IMR-90 (cell line): ENCODE data around the gene PPP1R9A. TPM values are rescaled to one million over a fixed set of nuclear protein-coding genes. Genes with fewer than 3 reads are reported as not detected.

ENCODE experiments used
- ATAC-seq: fragments of 200-7000 bp; cut with Tn5 transposase; 2 replicates; pipeline ENCODE4 v1.9.1; 2020; ENCODE audit warnings: low read depth, mild to moderate bottlenecking, moderate library complexity
- BruUV-seq: library from RNA; stranded (reverse); fragments of 400-500 nt; replicated peaks from 2 replicates; lab custom pipeline; 2021; lab: Mats Ljungman, UMichigan
- CTCF ChIA-PET: fragments of 300-600 bp; formaldehyde crosslinking; extraction: SDS; loops from one replicate; lab custom pipeline; 2021; ENCODE audit warnings: antibody characterized with exemption; lab: Yijun Ruan, JAX
- POLR2A ChIA-PET: fragments of 300-600 bp; sonication (Branson Sonifier 250); formaldehyde crosslinking; loops from one replicate; lab custom pipeline; 2022; ENCODE audit warnings: antibody characterized with exemption; ENCODE audit not compliant: unreplicated experiment; lab: Charles Lee
- DNase-seq: peaks from one replicate; pipeline ENCODE4 v3.0.0; 2013
- H2AFZ ChIP-seq: replicated peaks from 2 replicates; pipeline ENCODE3; 2013; ENCODE audit warnings: low read length, mild to moderate bottlenecking; ENCODE audit not compliant: poor library complexity
- H2AK5ac ChIP-seq: 2 replicates; pipeline ENCODE4 v1.6.1; 2013; ENCODE audit warnings: low read depth, low read length, inconsistent platforms
- H2AK9ac ChIP-seq: replicated peaks from 2 replicates; pipeline ENCODE3; 2013; ENCODE audit warnings: mild to moderate bottlenecking, low read depth, low read length, moderate library complexity; ENCODE audit not compliant: poor library complexity
- H2BK120ac ChIP-seq: 2 replicates; pipeline ENCODE4 v1.6.1; 2013; ENCODE audit warnings: low read depth, low read length, inconsistent platforms
- H2BK15ac ChIP-seq: 3 replicates; pipeline ENCODE4 v1.6.1; 2013; ENCODE audit warnings: low read depth, low read length, inconsistent platforms
- H2BK20ac ChIP-seq: 2 replicates; pipeline ENCODE4 v1.6.1; 2013; ENCODE audit warnings: low read depth, mild to moderate bottlenecking, inconsistent platforms, low read length, moderate library complexity
- H2BK5ac ChIP-seq: 2 replicates; pipeline ENCODE4 v1.6.1; 2013; ENCODE audit warnings: mild to moderate bottlenecking, low read depth, low read length, inconsistent platforms; ENCODE audit not compliant: poor library complexity, severe bottlenecking
- H3K14ac ChIP-seq: replicated peaks from 2 replicates; pipeline ENCODE4 v1.6.1; 2013; ENCODE audit warnings: low read depth, low read length, inconsistent platforms
- H3K18ac ChIP-seq: 2 replicates; pipeline ENCODE4 v1.6.1; 2013; ENCODE audit warnings: low read depth, low read length, control low read depth
- H3K23ac ChIP-seq: 2 replicates; pipeline ENCODE4 v1.6.1; 2013; ENCODE audit warnings: low read depth, low read length, inconsistent platforms
- H3K27ac ChIP-seq: 2 replicates; pipeline ENCODE4 v1.5.1; 2013; ENCODE audit warnings: mild to moderate bottlenecking, control low read depth, low read length; ENCODE audit not compliant: insufficient read depth
- H3K27me3 ChIP-seq: 2 replicates; pipeline ENCODE4 v1.6.1; 2013; ENCODE audit warnings: low read length; ENCODE audit not compliant: control insufficient read depth, insufficient read depth
- H3K36me3 ChIP-seq: 2 replicates; pipeline ENCODE4 v1.6.1; 2013; ENCODE audit warnings: low read length, mixed read lengths; ENCODE audit not compliant: control insufficient read depth, insufficient read depth
- H3K4ac ChIP-seq: 2 replicates; pipeline ENCODE4 v1.6.1; 2013; ENCODE audit warnings: low read depth, low read length, inconsistent platforms
- H3K4me1 ChIP-seq: 2 replicates; pipeline ENCODE4 v1.6.1; 2013; ENCODE audit warnings: low read length, mixed read lengths; ENCODE audit not compliant: control insufficient read depth, insufficient read depth
- H3K4me2 ChIP-seq: 2 replicates; pipeline ENCODE4 v1.6.1; 2013; ENCODE audit warnings: low read depth, mild to moderate bottlenecking, control low read depth, low read length, moderate library complexity
- H3K4me3 ChIP-seq: 2 replicates; pipeline ENCODE4 v1.5.1; 2013; ENCODE audit warnings: low read depth, mild to moderate bottlenecking, control low read depth, low read length, moderate library complexity; ENCODE audit not compliant: insufficient read depth
- H3K56ac ChIP-seq: 2 replicates; pipeline ENCODE4 v1.6.1; 2013; ENCODE audit warnings: low read length, inconsistent platforms; ENCODE audit not compliant: insufficient read depth; ENCODE audit errors: extremely low read depth
- H3K79me1 ChIP-seq, 2 experiments: 2 replicates each; pipeline ENCODE4 v1.6.1; 2013; ENCODE audit warnings: low read length in 2 of 2, inconsistent platforms in 1 of 2, low read depth in 1 of 2
- H3K9ac ChIP-seq: 2 replicates; pipeline ENCODE4 v1.6.1; 2013; ENCODE audit warnings: low read depth, low read length, control low read depth
- H3K9me1 ChIP-seq: 2 replicates; pipeline ENCODE4 v1.6.1; 2013; ENCODE audit warnings: low read length, inconsistent platforms; ENCODE audit not compliant: insufficient read depth
- H3K9me3 ChIP-seq: 2 replicates; pipeline ENCODE4 v1.6.1; 2013; ENCODE audit warnings: low read length; ENCODE audit not compliant: control insufficient read depth, insufficient read depth
- H4K20me1 ChIP-seq: 2 replicates; pipeline ENCODE4 v1.6.1; 2013; ENCODE audit warnings: low read length, inconsistent platforms; ENCODE audit not compliant: insufficient read depth
- H4K5ac ChIP-seq: 2 replicates; pipeline ENCODE4 v1.6.1; 2013; ENCODE audit warnings: mild to moderate bottlenecking, low read depth, low read length, control low read depth
- H4K8ac ChIP-seq, 2 experiments: 2 replicates each; pipeline ENCODE4 v1.6.1; 2013; ENCODE audit warnings: low read depth in 2 of 2, low read length in 2 of 2, control low read depth in 1 of 2, inconsistent platforms in 1 of 2
- H4K91ac ChIP-seq: 2 replicates; pipeline ENCODE4 v1.6.1; 2013; ENCODE audit warnings: low read depth, low read length, inconsistent platforms; ENCODE audit not compliant: insufficient read depth
- CEBPB ChIP-seq: IDR thresholded peaks from 2 replicates; pipeline ENCODE4 v1.6.1; 2012; ENCODE audit warnings: low read depth, low read length, improper control_type of control experiment
- CHD1 ChIP-seq: IDR thresholded peaks from 2 replicates; pipeline ENCODE4 v1.6.1; 2012; ENCODE audit warnings: low read depth, low read length, improper control_type of control experiment
- CTCF ChIP-seq: conservative IDR thresholded peaks from 2 replicates; pipeline ENCODE4 v1.5.1; 2012; ENCODE audit warnings: mild to moderate bottlenecking, low read depth, low read length, improper control_type of control experiment
- MAFK ChIP-seq: IDR thresholded peaks from 2 replicates; pipeline ENCODE4 v1.6.1; 2012; ENCODE audit warnings: low read depth, low read length, improper control_type of control experiment
- MAZ ChIP-seq: IDR thresholded peaks from 2 replicates; pipeline ENCODE4 v1.6.1; 2012; ENCODE audit warnings: low read depth, mild to moderate bottlenecking, low read length, improper control_type of control experiment, moderate library complexity, borderline replicate concordance
- MXI1 ChIP-seq: IDR thresholded peaks from 2 replicates; pipeline ENCODE4 v1.6.1; 2012; ENCODE audit warnings: low read depth, mild to moderate bottlenecking, low read length, moderate library complexity, borderline replicate concordance
- NFE2L2 ChIP-seq: fragments of 150-350 bp; IDR thresholded peaks from 2 replicates; pipeline ENCODE4 v1.6.1; 2016; ENCODE audit warnings: low read depth, mild to moderate bottlenecking, low read length
- POLR2A ChIP-seq: IDR thresholded peaks from 2 replicates; pipeline ENCODE4 v1.6.1; 2012; ENCODE audit warnings: mild to moderate bottlenecking, low read depth, low read length
- RAD21 ChIP-seq: IDR thresholded peaks from 2 replicates; pipeline ENCODE4 v1.6.1; 2012; ENCODE audit warnings: low read length, improper control_type of control experiment
- dilution Hi-C: fragments of 300-500 bp; cut with HindIII; formaldehyde crosslinking; loops from one replicate; pipeline ENCODE4 v1.14.3; 2018; ENCODE audit warnings: low sequenced_read_pairs; ENCODE audit not compliant: unreplicated experiment
- in situ Hi-C: fragments of 300-500 bp; cut with MboI; formaldehyde crosslinking; loops from 3 replicates; pipeline ENCODE4 v1.14.3; 2019; ENCODE audit warnings: low sequenced_read_pairs, inconsistent platforms, mixed read lengths
- intact Hi-C: fragments of 100-400 bp; cut with micrococcal nuclease; formaldehyde crosslinking; loops from 2 replicates; pipeline ENCODE4 v1.10.0; 2022
- polyA plus RNA-seq, 3 experiments: library from polyadenylated mRNA; depleted of rRNA; stranded (reverse); fragments of >200 nt; gene quantifications; 2 replicates each; pipeline ENCODE4 v1.2.3, GENCODE V29; 2012; ENCODE audit warnings: low replicate concordance in 1 of 3
- total RNA-seq: library from RNA; depleted of rRNA; stranded (reverse); fragments of >200 nt; gene quantifications from 2 replicates; pipeline ENCODE4 v1.2.3, GENCODE V29; 2012

PPP1R9A gene
- total and polyA plus RNA-seq, 2 of the 4 experiments (the other 2 are of a cell fraction) = not detected

- Histone ChIP-seq H4K91ac (no peak overlapping the region), H3K4ac (no peak overlapping the region), H3K4me3 (no peak overlapping the region), H2BK120ac (no peak overlapping the region), H3K27me3 (no peaks in the 10 kb centered on the region), H3K23ac (no peak overlapping the region), H3K9me3 (no peaks in the 10 kb centered on the region), H4K5ac (no peak overlapping the region), H4K8ac (no peak overlapping the region), H2BK20ac (no peak overlapping the region), H2AFZ (no peak overlapping the region), H2BK5ac (no peak overlapping the region), H3K18ac (no peak overlapping the region), H3K9ac (no peak overlapping the region), H2AK9ac (no peak overlapping the region), H3K4me1 (no peaks in the 10 kb centered on the region), H3K4me2 (no peak overlapping the region), H4K20me1 (no peaks in the 10 kb centered on the region), H3K14ac (no peak overlapping the region), H3K27ac (no peak overlapping the region), H3K79me1 (no peaks in the 10 kb centered on the region), H2AK5ac (no peak overlapping the region), H2BK15ac (no peak overlapping the region), H3K56ac (no peak overlapping the region), H3K36me3 (no peaks in the 10 kb centered on the region), H3K9me1 (no peaks in the 10 kb centered on the region)
- intact Hi-C loops (no loop called here), in situ Hi-C loops (no loop called here), dilution Hi-C loops (no loop called here)
- no TSS peak for BruUV-seq
- POLR2A ChIA-PET = no interaction called here
- CTCF ChIA-PET = interaction anchor here (0.6 kb wide), 1 partner anchor 419 kb away, joined by 3 read pairs; no protein-coding TSS in a partner anchor
- DNase-seq = no peak
- ATAC-seq = no peak
- TF ChIP-seq MXI1 (no peak), CEBPB (no peak), MAFK (no peak), POLR2A (no peak), CTCF (no peak), RAD21 (no peak), NFE2L2 (no peak), MAZ (no peak), CHD1 (no peak)
These were observed 149.5 kb downstream of the PPP1R9A start for GRCh38 chr7:95056901-95057300.
